GM23338 (cell line): ENCODE results near the gene MAOA.

Source experiments
- CREB1 ChIP-seq: fragments of 250-450 bp; sonication (Bioruptor Pico); IDR thresholded peaks from 2 replicates; pipeline ENCODE4 v1.5.0; 2020; ENCODE audit warnings: low read depth, mild to moderate bottlenecking, moderate library complexity
- EZH2 ChIP-seq: fragments of 200-600 bp; sonication (generic); IDR thresholded peaks from one replicate; pipeline ENCODE4 v1.8.0; 2017; ENCODE audit warnings: antibody characterized with exemption, mild to moderate bottlenecking, low read depth; ENCODE audit not compliant: unreplicated experiment
- EZH2phosphoT487 ChIP-seq: fragments of 200-600 bp; sonication (generic); IDR thresholded peaks from one replicate; pipeline ENCODE4 v1.8.1; 2018; ENCODE audit warnings: antibody characterized with exemption; ENCODE audit not compliant: unreplicated experiment
- JUNB ChIP-seq: IDR thresholded peaks from one replicate; pipeline ENCODE4 v1.6.1; 2016; ENCODE audit warnings: antibody characterized with exemption; ENCODE audit not compliant: unreplicated experiment
- NANOG ChIP-seq: IDR thresholded peaks from 2 replicates; pipeline ENCODE4 v1.6.1; 2016; ENCODE audit warnings: antibody characterized with exemption, borderline replicate concordance
- POLR2AphosphoS5 ChIP-seq: IDR thresholded peaks from 2 replicates; pipeline ENCODE4 v1.6.1; 2016; ENCODE audit warnings: antibody characterized with exemption, low read depth
- REST ChIP-seq: IDR thresholded peaks from one replicate; pipeline ENCODE4 v1.6.1; 2018; ENCODE audit warnings: antibody characterized with exemption; ENCODE audit not compliant: unreplicated experiment
- STAT1 ChIP-seq: IDR thresholded peaks from one replicate; pipeline ENCODE4 v1.6.1; 2016; ENCODE audit warnings: antibody characterized with exemption; ENCODE audit not compliant: unreplicated experiment
- ZNF114 ChIP-seq: fragments of 250-450 bp; sonication (Bioruptor Pico); IDR thresholded peaks from 2 replicates; pipeline ENCODE4 v1.5.0; 2020; ENCODE audit warnings: mild to moderate bottlenecking, moderate library complexity
- ZNF331 ChIP-seq: fragments of 250-450 bp; sonication (Bioruptor Pico); IDR thresholded peaks from 2 replicates; pipeline ENCODE4 v1.5.0; 2020; ENCODE audit warnings: low read depth, mild to moderate bottlenecking, moderate library complexity
- ZNF462 ChIP-seq: fragments of 250-450 bp; sonication (Bioruptor Pico); IDR thresholded peaks from 2 replicates; pipeline ENCODE4 v1.5.0; 2020; ENCODE audit warnings: mild to moderate bottlenecking, moderate library complexity
- TF ChIP-seq, protein P1 (sequence below), 2 experiments: fragments of 200-600 bp in 1 of 2; sonication (generic) in 1 of 2; conservative IDR thresholded peaks; 2 replicates each; pipeline versions ENCODE4 v1.5.1 to v1.6.1; 2016 to 2017; ENCODE audit warnings: antibody characterized with exemption in 2 of 2, low read depth in 2 of 2, mild to moderate bottlenecking in 2 of 2, moderate library complexity in 1 of 2
- TF ChIP-seq, protein P2 (sequence below): IDR thresholded peaks from 2 replicates; pipeline ENCODE4 v1.6.1; 2016; ENCODE audit warnings: antibody characterized with exemption

DNA sequence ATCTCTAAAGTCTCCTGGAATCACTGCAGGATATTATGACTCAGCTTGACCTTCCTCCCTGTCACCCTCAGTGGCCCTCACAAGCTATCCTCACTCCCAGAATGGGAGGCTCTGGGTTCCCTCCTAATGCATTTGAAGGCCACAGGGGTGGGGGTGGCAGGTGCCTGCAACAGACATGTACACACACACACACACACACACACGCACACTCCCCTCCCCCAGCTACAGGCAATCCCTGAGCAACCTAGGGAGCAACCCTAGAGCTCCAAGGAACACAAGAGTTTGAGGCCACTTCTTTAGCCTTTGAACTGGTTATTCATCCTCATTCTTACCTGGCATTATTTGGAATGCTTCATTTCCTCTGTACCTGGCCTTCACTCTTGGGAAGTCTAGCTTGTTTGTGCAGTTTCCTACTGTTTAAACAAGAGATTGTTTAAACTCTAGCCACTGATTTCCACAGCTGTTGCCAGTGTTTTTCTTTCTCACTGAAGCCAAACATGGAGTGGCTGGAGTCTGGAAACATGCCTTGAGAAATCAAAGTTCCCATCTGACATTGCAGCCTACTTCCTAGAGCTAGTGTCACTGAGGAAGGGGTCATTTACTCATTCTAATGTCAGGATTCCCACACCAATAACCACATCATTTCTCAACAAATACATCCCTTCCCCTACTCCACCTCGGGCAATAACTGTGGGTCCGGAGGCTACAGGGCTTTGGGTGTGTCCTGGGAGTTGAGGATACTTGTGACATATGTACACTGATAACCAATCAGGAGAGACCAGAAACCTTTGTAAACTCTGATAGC is 37.7 kb downstream of the MAOA start:
- TF ChIP-seq POLR2AphosphoS5 (no peak), CREB1 (CRISPR knock-in tag) (no peak), ZNF331 (CRISPR knock-in tag) (no peak), EZH2phosphoT487 (no peak), REST (no peak), JUNB (no peak), NANOG (no peak), EZH2 (no peak), STAT1 (no peak), ZNF114 (no peak), ZNF462 (CRISPR knock-in tag) (no peak)
- TF ChIP-seq, protein P1, sequence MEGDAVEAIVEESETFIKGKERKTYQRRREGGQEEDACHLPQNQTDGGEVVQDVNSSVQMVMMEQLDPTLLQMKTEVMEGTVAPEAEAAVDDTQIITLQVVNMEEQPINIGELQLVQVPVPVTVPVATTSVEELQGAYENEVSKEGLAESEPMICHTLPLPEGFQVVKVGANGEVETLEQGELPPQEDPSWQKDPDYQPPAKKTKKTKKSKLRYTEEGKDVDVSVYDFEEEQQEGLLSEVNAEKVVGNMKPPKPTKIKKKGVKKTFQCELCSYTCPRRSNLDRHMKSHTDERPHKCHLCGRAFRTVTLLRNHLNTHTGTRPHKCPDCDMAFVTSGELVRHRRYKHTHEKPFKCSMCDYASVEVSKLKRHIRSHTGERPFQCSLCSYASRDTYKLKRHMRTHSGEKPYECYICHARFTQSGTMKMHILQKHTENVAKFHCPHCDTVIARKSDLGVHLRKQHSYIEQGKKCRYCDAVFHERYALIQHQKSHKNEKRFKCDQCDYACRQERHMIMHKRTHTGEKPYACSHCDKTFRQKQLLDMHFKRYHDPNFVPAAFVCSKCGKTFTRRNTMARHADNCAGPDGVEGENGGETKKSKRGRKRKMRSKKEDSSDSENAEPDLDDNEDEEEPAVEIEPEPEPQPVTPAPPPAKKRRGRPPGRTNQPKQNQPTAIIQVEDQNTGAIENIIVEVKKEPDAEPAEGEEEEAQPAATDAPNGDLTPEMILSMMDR (conservative IDR thresholded peaks at IDR 0.05; ENCODE audit: low read depth in 2 of 2) = no peak
- TF ChIP-seq, protein P2, sequence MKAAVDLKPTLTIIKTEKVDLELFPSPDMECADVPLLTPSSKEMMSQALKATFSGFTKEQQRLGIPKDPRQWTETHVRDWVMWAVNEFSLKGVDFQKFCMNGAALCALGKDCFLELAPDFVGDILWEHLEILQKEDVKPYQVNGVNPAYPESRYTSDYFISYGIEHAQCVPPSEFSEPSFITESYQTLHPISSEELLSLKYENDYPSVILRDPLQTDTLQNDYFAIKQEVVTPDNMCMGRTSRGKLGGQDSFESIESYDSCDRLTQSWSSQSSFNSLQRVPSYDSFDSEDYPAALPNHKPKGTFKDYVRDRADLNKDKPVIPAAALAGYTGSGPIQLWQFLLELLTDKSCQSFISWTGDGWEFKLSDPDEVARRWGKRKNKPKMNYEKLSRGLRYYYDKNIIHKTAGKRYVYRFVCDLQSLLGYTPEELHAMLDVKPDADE = no peak
